Measurements from ENCODE around the gene NPB.

The NPB gene

DNA sequence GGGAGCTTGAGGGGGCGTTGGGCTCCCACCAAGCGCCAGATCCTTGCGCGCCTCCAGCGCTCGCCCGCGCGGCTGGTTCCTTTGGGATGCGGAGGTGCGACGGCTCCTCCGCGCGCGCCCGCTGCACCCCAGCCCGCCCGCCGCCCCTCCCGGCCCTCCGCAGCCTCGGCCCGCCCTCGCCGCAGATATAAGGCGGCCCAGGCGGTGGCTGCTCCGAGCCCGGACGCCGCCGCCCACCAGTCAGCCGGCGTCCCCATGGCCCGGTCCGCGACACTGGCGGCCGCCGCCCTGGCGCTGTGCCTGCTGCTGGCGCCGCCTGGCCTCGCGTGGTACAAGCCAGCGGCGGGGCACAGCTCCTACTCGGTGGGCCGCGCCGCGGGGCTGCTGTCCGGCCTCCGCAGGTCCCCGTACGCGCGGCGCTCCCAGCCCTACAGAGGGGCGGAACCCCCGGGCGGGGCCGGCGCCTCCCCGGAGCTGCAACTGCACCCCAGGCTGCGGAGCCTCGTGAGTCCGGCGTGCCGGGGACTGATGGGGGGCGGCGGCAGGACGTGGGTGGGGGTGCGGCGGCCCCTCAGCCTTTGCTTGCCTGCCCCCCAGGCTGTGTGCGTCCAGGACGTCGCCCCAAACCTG, at the start of gene NPB:
Gene NPB (plus strand): TSS at position 216 of the 630 bp plus-strand sequence. CDS start 40 bp downstream, at position 256.
- no peak for DNase-seq (ENCODE audit: low spot score)

- no peak for DNase-seq (ENCODE audit: low spot score)
These were observed 46.9 kb upstream of the NPB start for GRCh38 chr17:81854974-81855774.

GRCh38 chr17:81858170-81858966, 43.7 kb upstream of the NPB start:
- DNase-seq (ENCODE audit: low spot score): no peak

DNA sequence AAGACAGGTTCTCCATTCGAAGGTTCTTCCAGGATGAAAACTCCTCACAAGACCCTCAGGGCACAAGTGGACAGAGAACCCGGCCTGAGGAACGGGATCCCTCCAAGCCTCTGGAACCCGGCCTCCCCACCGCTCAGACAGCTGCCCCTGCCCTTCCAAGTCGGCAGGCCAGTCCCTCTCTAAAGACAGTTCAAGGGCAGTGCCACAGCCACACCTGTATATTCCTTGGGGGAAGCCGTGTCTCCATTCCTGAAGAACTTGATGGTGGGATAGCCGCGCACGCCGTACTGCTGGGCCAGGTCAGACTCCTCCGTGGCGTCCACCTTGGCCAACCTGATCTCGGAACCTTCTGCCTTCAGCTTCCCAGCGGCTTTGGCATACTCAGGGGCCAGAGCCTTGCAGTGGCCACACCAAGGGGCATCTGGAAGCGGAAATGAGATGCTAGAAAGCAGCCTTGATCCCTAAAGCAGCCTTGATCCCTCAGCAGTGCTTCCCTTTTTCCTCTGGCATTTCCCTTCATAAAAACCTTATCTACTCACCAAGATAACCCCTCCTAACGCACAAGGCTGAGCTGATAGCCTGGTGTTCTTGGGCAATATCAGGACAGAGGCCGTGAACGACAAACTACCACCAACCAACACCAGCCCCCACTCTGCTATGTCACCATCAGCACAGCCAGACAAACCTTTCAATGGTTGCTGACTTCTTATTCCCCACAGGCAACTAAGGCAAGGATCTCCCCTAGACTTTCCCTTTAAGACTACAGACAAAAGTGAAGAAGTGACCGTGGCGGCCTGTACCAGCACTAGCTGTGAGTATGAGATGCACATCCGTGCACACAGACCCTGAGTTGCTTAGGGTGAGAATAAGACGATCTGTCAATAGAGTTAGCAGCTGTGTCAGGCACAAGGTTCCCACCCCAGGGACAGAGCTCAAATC, 42.8 kb upstream of the NPB start:
- no peak for DNase-seq (ENCODE audit: low spot score)

GRCh38 chr17:81859906-81860755, 41.9 kb upstream of the NPB start, which contains the start of gene P4HB:
P4HB (minus strand) TSS chr17:81860535; CDS start chr17:81860471, 64 bp downstream.
- DNase-seq (ENCODE audit: low spot score): no peak

- peak; percentile 98 for DNase-seq (ENCODE audit: low spot score)
These were observed 41.1 kb upstream of the NPB start for GRCh38 chr17:81860756-81861568.

DNA sequence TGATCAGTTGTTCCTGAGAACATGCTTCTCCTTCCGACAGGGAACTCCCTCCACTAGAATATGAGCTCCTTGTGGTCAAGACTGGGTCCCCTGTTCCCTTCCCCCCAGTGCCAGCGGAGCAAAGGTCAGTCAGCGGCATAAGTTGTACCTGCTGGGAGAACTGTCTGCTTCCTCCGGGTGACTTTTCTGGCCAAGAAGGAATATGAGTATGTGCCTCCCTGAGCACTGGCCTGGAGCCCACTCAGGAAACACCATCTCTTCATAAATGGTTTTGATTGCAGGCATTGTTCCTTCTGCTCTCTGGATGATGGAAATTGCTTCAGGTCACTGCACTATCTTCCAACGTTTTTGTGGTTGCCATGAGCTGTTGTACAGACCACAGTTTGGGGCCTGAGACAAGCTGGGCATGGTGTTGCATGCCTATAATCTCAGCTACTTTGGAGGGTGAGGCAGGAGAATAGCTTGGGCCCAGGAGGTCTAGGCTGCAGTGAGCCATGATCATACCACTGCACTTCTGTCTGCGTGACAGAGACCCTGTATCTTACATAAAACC, 38.8 kb upstream of the NPB start:
- no peak for DNase-seq (ENCODE audit: low spot score)

DNA sequence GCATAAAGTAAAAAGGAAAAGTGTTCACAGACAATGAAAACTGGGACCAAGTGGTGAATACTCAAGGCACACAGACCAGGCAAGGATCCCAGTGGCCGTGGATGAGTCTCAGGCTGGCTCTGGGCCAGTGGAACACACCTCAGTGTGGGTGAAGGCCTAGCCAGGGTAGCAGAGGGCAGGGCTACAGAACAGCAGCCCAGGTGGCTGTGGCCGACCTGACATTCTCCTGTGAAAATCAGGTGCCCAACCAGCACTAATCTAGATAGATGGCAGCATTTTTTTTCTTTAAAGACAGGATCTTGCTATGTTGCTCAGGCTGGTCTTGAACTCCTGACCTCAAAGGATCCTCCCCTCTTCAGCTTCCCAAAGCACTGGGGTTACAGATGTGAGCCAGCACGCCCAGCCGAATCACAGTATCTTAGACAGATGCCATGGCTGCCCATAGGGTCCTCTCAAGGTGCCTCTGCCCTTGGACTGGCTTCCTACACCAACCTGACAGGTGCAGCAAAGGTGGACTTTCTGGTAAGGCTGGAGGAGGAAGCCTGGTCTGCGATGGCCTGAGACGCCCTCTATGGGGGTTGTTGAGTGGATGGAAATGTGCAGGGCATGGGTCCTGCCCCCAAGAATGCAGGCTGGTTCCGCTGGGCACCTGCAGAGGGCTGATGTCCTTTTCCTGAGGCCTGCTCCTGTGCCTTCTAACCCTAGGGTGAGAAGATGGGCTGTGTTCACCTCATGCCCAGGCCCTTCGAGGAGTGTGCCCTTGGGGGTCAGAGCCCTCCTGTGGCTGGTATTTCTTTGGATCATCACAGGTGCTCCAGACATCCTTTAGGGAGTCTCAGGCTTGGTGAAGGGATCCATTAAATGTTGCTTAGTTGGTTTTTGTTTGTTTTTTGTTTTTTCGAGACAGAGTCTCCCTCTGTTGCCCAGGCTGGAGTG, 37.9 kb upstream of the NPB start:
- DNase-seq (ENCODE audit: low spot score): no peak

DNA sequence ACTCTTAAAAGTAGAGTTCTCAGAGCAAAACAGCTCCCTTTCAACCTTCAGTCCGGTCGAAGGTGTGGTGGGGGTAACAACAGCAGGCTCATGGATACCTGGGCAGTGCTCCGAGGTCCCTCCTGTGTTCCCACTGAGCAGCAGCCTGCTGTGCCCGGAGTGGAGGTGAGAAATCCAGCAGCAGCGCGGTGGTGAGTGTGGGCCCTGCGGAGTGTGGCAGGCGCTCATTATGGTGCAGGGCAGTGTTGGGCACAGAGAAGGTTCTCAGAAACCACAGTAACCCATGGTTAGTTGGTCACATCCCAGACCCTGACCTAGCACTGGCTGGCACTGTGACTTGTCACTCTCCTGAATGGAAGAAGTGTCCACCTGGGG, 36.7 kb upstream of the NPB start:
- DNase-seq (ENCODE audit: low spot score): no peak

GRCh38 chr17:81865733-81866439, 36.2 kb upstream of the NPB start:
- DNase-seq (ENCODE audit: low spot score): no peak

DNA sequence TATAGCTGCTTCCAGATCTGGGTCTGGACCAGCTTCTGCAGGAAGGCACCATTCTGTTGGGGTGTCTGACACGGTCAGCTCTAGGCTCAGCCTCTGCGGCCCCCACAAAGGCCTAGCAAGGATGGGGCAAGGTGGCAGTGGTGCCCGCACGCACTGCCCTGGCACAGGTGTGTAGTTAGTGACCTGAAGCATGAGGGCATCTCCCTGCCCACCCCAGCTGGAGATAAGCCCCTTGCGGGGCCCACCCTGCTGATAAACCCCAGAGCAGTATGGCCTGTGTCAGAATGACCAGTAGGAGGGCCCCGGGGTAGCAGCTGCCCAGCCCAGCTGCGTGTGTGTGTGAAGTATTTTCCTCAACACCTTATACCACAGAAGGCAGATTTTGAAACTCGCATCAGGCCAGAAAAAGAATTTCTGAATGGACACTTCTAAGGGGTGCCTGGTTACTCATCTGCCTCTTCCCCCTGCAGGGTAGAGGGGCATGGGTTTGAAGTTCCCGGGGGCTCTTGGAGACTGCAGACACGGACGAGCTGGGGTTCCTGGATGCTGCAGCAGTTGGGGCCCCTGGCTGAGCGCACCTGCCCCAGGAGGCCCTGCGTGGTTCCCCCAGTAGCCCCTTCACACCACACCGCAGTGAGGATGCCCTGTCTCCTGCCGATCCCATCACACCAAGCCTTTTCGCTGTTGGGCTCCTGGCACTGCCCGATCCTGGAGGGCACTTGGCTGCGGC, 35.4 kb upstream of the NPB start:
- no peak for DNase-seq (ENCODE audit: low spot score)

- no peak for DNase-seq (ENCODE audit: low spot score)
These were observed 34.7 kb upstream of the NPB start for GRCh38 chr17:81867170-81867990.

DNA sequence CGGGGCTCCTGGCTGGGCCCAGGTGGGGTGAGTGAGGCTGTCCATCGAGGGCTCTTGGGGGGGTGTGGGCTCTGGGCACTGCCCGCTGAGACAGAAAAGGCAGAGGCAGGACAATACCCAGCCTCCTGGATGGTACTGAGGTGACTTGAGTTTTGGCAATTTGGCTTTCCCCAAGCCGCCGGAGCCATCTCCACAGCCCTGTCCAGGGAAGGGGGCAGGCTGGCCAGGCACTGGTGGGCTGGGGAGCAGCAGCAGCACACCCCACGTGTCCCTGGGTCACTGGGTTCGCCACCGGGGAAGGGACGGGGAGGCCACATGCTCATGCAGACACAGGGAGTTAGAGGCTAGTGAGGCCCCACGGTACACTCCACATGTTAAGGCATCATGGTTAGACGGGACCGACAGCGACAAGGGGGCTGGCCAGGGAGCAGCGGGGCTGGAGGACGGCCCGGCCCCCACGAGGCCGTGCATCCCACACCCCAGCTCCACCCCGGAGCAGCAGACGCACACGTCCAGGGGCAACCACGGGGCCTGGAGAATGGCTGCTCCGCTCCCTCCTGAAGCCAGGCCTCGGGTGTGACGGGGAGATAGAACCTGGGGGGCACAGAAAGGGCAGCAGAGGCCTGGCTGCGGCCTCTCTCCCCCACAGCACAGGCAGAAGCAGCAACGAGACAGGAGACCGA, 33.9 kb upstream of the NPB start:
- DNase-seq (ENCODE audit: low spot score): no peak

DNA sequence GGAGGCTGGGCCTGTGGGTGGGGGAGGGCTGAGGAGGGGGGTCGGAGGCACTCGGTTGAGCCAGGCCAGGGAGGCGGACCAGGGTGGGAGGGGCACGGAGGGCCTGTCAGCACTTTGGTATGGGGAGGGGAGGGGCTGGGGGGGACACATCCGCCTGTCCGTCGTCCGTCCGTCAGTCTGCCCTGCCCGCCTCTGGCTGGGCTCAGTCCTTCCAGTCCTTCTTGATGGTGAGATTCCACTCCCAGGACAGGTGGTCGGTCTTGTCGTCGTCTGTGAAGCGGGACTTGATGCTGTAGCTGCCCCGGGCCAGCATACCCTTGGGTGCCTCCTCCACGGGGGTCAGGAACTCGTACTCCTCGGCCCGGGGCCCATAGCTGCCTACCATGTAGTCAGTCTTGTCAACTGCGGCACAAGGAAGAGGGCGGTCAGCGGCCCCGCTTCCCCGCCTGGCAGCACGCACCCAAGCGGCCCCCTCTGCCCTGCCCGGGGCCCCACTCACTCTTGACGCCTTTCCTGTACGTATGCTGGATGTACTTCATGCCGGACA, 33.3 kb upstream of the NPB start:
- DNase-seq (ENCODE audit: low spot score): no peak

All from COLO829 (cell line).